H1 (cell line): ENCODE measurements around the gene ST13. TPM values are rescaled to one million over a fixed set of nuclear protein-coding genes. Genes with fewer than 3 reads are reported as not detected.

ENCODE experiments used
- CTCF ChIA-PET: fragments of 300-600 bp; sonication (Branson Sonifier 250); formaldehyde crosslinking; loops from one replicate; lab custom pipeline; 2021; ENCODE audit not compliant: partially characterized antibody; lab: Charles Lee
- POLR2A ChIA-PET: fragments of 300-600 bp; sonication (Branson Sonifier 250); formaldehyde crosslinking; loops from one replicate; lab custom pipeline; 2021; ENCODE audit warnings: inconsistent platforms; ENCODE audit not compliant: partially characterized antibody; lab: Charles Lee
- DNase-seq, 2 experiments: peaks; one replicate each; pipeline versions ENCODE4 v3.0.0 to v3.0.0-alpha.2; 2010 to 2022; ENCODE audit warnings: low spot score in 2 of 2, low read depth in 1 of 2, mixed read lengths in 1 of 2
- FAIRE-seq: peaks from 2 replicates; lab custom pipeline; 2011; peaks lifted over from hg19 to GRCh38; lab: Jason Lieb, UNC
- H2AFZ ChIP-seq: 2 replicates; pipeline ENCODE4 v1.8.1; 2012; ENCODE audit warnings: low read length, inconsistent platforms
- H2AK5ac ChIP-seq: 2 replicates; pipeline ENCODE4 v1.6.1; 2013; ENCODE audit warnings: low read depth, low read length
- H2BK120ac ChIP-seq: replicated peaks from 2 replicates; pipeline ENCODE3; 2013; ENCODE audit warnings: low read depth, low read length, inconsistent platforms
- H2BK12ac ChIP-seq: 2 replicates; pipeline ENCODE4 v1.6.1; 2013; ENCODE audit warnings: low read depth, low read length
- H2BK15ac ChIP-seq: 2 replicates; pipeline ENCODE4 v1.6.1; 2013; ENCODE audit warnings: low read length
- H2BK20ac ChIP-seq: 2 replicates; pipeline ENCODE4 v1.6.1; 2013; ENCODE audit warnings: low read length
- H2BK5ac ChIP-seq: 2 replicates; pipeline ENCODE4 v1.6.1; 2013; ENCODE audit warnings: low read depth, low read length
- H3K14ac ChIP-seq: 2 replicates; pipeline ENCODE4 v1.6.1; 2013; ENCODE audit warnings: inconsistent platforms; ENCODE audit not compliant: insufficient read length
- H3K18ac ChIP-seq: 2 replicates; pipeline ENCODE4 v1.6.1; 2013; ENCODE audit warnings: low read length; ENCODE audit errors: extremely low read depth
- H3K23ac ChIP-seq: 2 replicates; pipeline ENCODE4 v1.6.1; 2013; ENCODE audit warnings: inconsistent platforms; ENCODE audit not compliant: insufficient read length
- H3K23me2 ChIP-seq: 2 replicates; pipeline ENCODE4 v1.6.1; 2013; ENCODE audit warnings: low read depth, low read length
- H3K27ac ChIP-seq: 2 replicates; pipeline ENCODE4 v1.6.1; 2011; ENCODE audit warnings: low read depth, low read length, inconsistent platforms
- H3K27me3 ChIP-seq, 4 experiments: replicated peaks in 1 of 4; 1 replicate in 1 of 4; 2 replicates in 3 of 4; pipeline versions ENCODE4 v1.6.1 to v1.8.1; 2011 to 2013; ENCODE audit warnings: low read length in 3 of 4, mild to moderate bottlenecking in 3 of 4, inconsistent platforms in 2 of 4, mixed read lengths in 2 of 4, moderate library complexity in 1 of 4; ENCODE audit not compliant: control insufficient read depth in 3 of 4, insufficient read depth in 3 of 4; ENCODE audit errors: extremely low read depth in 1 of 4
- H3K36me3 ChIP-seq, 4 experiments: 2 replicates each; pipeline versions ENCODE4 v1.6.1 to v1.8.1; 2011 to 2013; ENCODE audit warnings: mild to moderate bottlenecking in 4 of 4, low read length in 3 of 4, moderate library complexity in 2 of 4, control low read depth in 1 of 4, inconsistent platforms in 1 of 4; ENCODE audit not compliant: insufficient read depth in 4 of 4, control insufficient read depth in 2 of 4
- H3K4ac ChIP-seq: replicated peaks from 2 replicates; pipeline ENCODE3; 2013; ENCODE audit warnings: low read length, low read depth, mixed read lengths, inconsistent platforms; ENCODE audit not compliant: insufficient read length
- H3K4me1 ChIP-seq, 4 experiments: replicated peaks in 1 of 4; 1 replicate in 1 of 4; 2 replicates in 3 of 4; pipeline versions ENCODE4 v1.6.1 to v1.8.1; 2011 to 2013; ENCODE audit warnings: low read length in 3 of 4, inconsistent platforms in 2 of 4, mixed read lengths in 1 of 4; ENCODE audit not compliant: insufficient read depth in 4 of 4, control insufficient read depth in 3 of 4
- H3K4me2 ChIP-seq, 2 experiments: 2 replicates each; pipeline versions ENCODE4 v1.6.1 to v1.8.1; 2011 to 2013; ENCODE audit warnings: low read depth in 2 of 2, low read length in 2 of 2, control low read depth in 1 of 2, inconsistent platforms in 1 of 2, mild to moderate bottlenecking in 1 of 2; ENCODE audit not compliant: insufficient read depth in 1 of 2
- H3K4me3 ChIP-seq, 4 experiments: fragments of 200-600, 300-600 bp in 1 of 4; sonication (generic), shearing (Covaris generic), sonication (Bioruptor Twin) in 1 of 4; 2 replicates each; pipeline versions ENCODE4 v1.5.1 to v1.8.1; 2011 to 2016; ENCODE audit warnings: low read length in 4 of 4, low read depth in 3 of 4, control low read depth in 2 of 4, inconsistent platforms in 2 of 4, mild to moderate bottlenecking in 2 of 4, mixed read lengths in 1 of 4, moderate library complexity in 1 of 4; ENCODE audit not compliant: insufficient read depth in 2 of 4; ENCODE audit errors: extremely low read depth in 1 of 4
- H3K56ac ChIP-seq: replicated peaks from 2 replicates; pipeline ENCODE3; 2013; ENCODE audit warnings: low read depth, mild to moderate bottlenecking, mixed read lengths, low read length, inconsistent platforms; ENCODE audit not compliant: insufficient read length
- H3K79me1 ChIP-seq: 2 replicates; pipeline ENCODE4 v1.6.1; 2013; ENCODE audit warnings: low read depth, low read length, control low read depth
- H3K79me2 ChIP-seq, 2 experiments: 2 replicates each; pipeline versions ENCODE4 v1.6.1 to v1.8.1; 2012 to 2013; ENCODE audit warnings: low read length in 2 of 2, mild to moderate bottlenecking in 2 of 2, inconsistent platforms in 1 of 2; ENCODE audit not compliant: insufficient read depth in 2 of 2, control insufficient read depth in 1 of 2
- H3K9ac ChIP-seq, 4 experiments: replicated peaks in 1 of 4; 1 replicate in 1 of 4; 2 replicates in 3 of 4; pipeline versions ENCODE4 v1.6.1 to v1.8.1; 2011 to 2013; ENCODE audit warnings: low read depth in 3 of 4, low read length in 3 of 4, control low read depth in 2 of 4, mild to moderate bottlenecking in 2 of 4, moderate library complexity in 2 of 4, inconsistent platforms in 1 of 4; ENCODE audit errors: extremely low read depth in 1 of 4
- H3K9me3 ChIP-seq, 2 experiments: 2 replicates each; pipeline versions ENCODE4 v1.6.1 to v1.8.1; 2012 to 2013; ENCODE audit warnings: mild to moderate bottlenecking in 2 of 2, moderate library complexity in 2 of 2, control low read depth in 1 of 2, inconsistent platforms in 1 of 2, low read depth in 1 of 2, low read length in 1 of 2, mixed read lengths in 1 of 2; ENCODE audit not compliant: insufficient read depth in 2 of 2
- H4K20me1 ChIP-seq, 2 experiments: replicated peaks in 1 of 2; 2 replicates each; pipeline versions ENCODE3 to v1.8.1; 2011 to 2013; ENCODE audit warnings: inconsistent platforms in 2 of 2, low read length in 2 of 2, mild to moderate bottlenecking in 1 of 2; ENCODE audit not compliant: insufficient read depth in 2 of 2, control insufficient read depth in 1 of 2
- H4K5ac ChIP-seq: 2 replicates; pipeline ENCODE4 v1.6.1; 2013; ENCODE audit warnings: low read length, low read depth, mixed read lengths, inconsistent platforms; ENCODE audit not compliant: insufficient read length
- H4K8ac ChIP-seq: 2 replicates; pipeline ENCODE4 v1.8.0; 2013; ENCODE audit warnings: mild to moderate bottlenecking, moderate library complexity, low read length, inconsistent platforms; ENCODE audit not compliant: insufficient read depth; ENCODE audit errors: extremely low read depth
- H4K91ac ChIP-seq: replicated peaks from 2 replicates; pipeline ENCODE3; 2013; ENCODE audit warnings: low read length, mixed read lengths, inconsistent platforms; ENCODE audit not compliant: insufficient read length
- BACH1 ChIP-seq: IDR thresholded peaks from 2 replicates; pipeline ENCODE4 v1.6.1; 2012; ENCODE audit warnings: low read length, improper control_type of control experiment
- JUND ChIP-seq: IDR thresholded peaks from 2 replicates; pipeline ENCODE4 v1.6.1; 2011; ENCODE audit warnings: mild to moderate bottlenecking, improper control_type of control experiment, low read length
- NANOG ChIP-seq: IDR thresholded peaks from 2 replicates; pipeline ENCODE4 v1.6.1; 2011; ENCODE audit warnings: low read length, low read depth, mild to moderate bottlenecking, inconsistent platforms; ENCODE audit not compliant: insufficient read depth, poor library complexity, severe bottlenecking
- NRF1 ChIP-seq: IDR thresholded peaks from 2 replicates; pipeline ENCODE4 v1.6.1; 2011; ENCODE audit warnings: mild to moderate bottlenecking, low read depth, low read length, improper control_type of control experiment
- RAD21 ChIP-seq, 2 experiments: IDR thresholded peaks in 1 of 2; conservative IDR thresholded peaks in 1 of 2; 2 replicates each; pipeline ENCODE4 v1.6.1; 2011; ENCODE audit warnings: low read depth in 2 of 2, low read length in 2 of 2, improper control_type of control experiment in 1 of 2, inconsistent platforms in 1 of 2, mild to moderate bottlenecking in 1 of 2, moderate library complexity in 1 of 2
- RFX5 ChIP-seq: IDR thresholded peaks from 2 replicates; pipeline ENCODE4 v1.6.1; 2011; ENCODE audit warnings: low read depth, low read length, improper control_type of control experiment, borderline replicate concordance
- RNF2 ChIP-seq: fragments of 200-900, 300-1000 bp; sonication (generic); IDR thresholded peaks from 2 replicates; pipeline ENCODE4 v1.7.1; 2016; ENCODE audit warnings: borderline replicate concordance, low read depth, mild to moderate bottlenecking, antibody characterized with exemption, low read length; ENCODE audit not compliant: poor library complexity, severe bottlenecking; ENCODE audit errors: missing control alignments
- WGBS, 2 experiments: shearing (Covaris generic) in 1 of 2; methylation state at CpG; one replicate each; pipeline versions ENCODE4 v1.1.6 to v1.1.7; 2013 to 2015; ENCODE audit warnings: low lambda C conversion rate in 2 of 2, mixed read lengths in 2 of 2, inconsistent platforms in 1 of 2, low coverage in 1 of 2, missing lambda C conversion rate in 1 of 2; ENCODE audit not compliant: insufficient replicate concordance in 2 of 2, insufficient coverage in 1 of 2, insufficient read length in 1 of 2; ENCODE audit errors: extremely low coverage in 1 of 2, missing lambda C conversion rate in 1 of 2; 5-methylcytosine and 5-hydroxymethylcytosine counted together
- polyA plus RNA-seq, 7 experiments: library from polyadenylated mRNA; depleted of rRNA in 3 of 7; stranded (reverse) in 5 of 7; unstranded in 2 of 7; fragments of >200 nt in 5 of 7; fragments of 200-250 nt in 2 of 7; gene quantifications; 1 replicate in 5 of 7; 2 replicates in 1 of 7; 4 replicates in 1 of 7; pipeline versions ENCODE4 v1.2.1 to v1.2.3, GENCODE V29; 2011 to 2013; ENCODE audit warnings: missing spikeins in 2 of 7, mixed read lengths in 2 of 7
- total RNA-seq: library from RNA; stranded (reverse); fragmentation: NEBNext Ultra II Directional; extraction: Animal tissue kit (Norgen Biotek cat#: 25700); gene quantifications from 2 replicates; pipeline ENCODE4 v1.2.1, GENCODE V29; 2021

Gene ST13
- total and polyA plus RNA-seq, 2 of the 8 experiments (the other 6 are each of a cell fraction or from before 2014, with no cell fraction given): 52.0 to 305 TPM

- Histone ChIP-seq H3K9me3 (no peaks in the 10 kb centered on the region), H2BK20ac (no peak overlapping the region), H2BK120ac (no peak overlapping the region), H4K8ac (no peak overlapping the region), H3K9ac (no peak overlapping the region), H3K27ac (no peak overlapping the region), H2AK5ac (no peak overlapping the region), H3K4me2 (no peak overlapping the region), H3K23ac (no peak overlapping the region), H4K5ac (no peak overlapping the region), H2AFZ (no peak overlapping the region), H3K36me3 (peaks cover 0 to 5% (median under 1%) of the 10 kb centered on the region in 4 experiments; a peak in 1 of 8 replicates), H2BK15ac (no peak overlapping the region), H3K27me3 (no peaks in the 10 kb centered on the region), H4K91ac (no peak overlapping the region), H3K79me2 (no peaks in the 10 kb centered on the region), H3K56ac (no peak overlapping the region), H2BK12ac (no peak overlapping the region), H4K20me1 (no peaks in the 10 kb centered on the region), H3K14ac (no peak overlapping the region), H3K23me2 (no peaks in the 10 kb centered on the region), H3K79me1 (no peaks in the 10 kb centered on the region; the same call in 1 of the 2 replicates), H2BK5ac (no peak overlapping the region), H3K18ac (no peak overlapping the region), H3K4me1 (no peaks in the 10 kb centered on the region), H3K4ac (no peak overlapping the region), H3K4me3 (no peak overlapping the region)
- no peak for TF ChIP-seq BACH1
- TF ChIP-seq RFX5: no peak
- TF ChIP-seq JUND: no peak
- TF ChIP-seq NRF1: no peak
- no peak for TF ChIP-seq RNF2
- no peak for TF ChIP-seq RAD21 (IDR thresholded peaks at IDR 0.05 in 1 of 2, conservative IDR thresholded peaks at IDR 0.05 in 1 of 2; ENCODE audit: low read depth in 2 of 2, low read length in 2 of 2)
- no peak for TF ChIP-seq NANOG
- FAIRE-seq: no peak
- POLR2A ChIA-PET: interaction anchor here (0.7 to 1.5 kb wide), 3 partner anchors 20 to 114 kb away, joined by 3 to 4 read pairs (median 3); partner anchors contain the start of gene SLC25A17
- DNase-seq: no peak
- CTCF ChIA-PET: interaction anchor here (0.6 to 0.7 kb wide), 4 partner anchors 21 to 873 kb away, joined by 3 to 4 read pairs (median 3); no protein-coding TSS in a partner anchor
- 97% methylated on average over 3 of the region's 3 CpGs; no CpG with 5 or more reads in 1 of the 2 experiments for WGBS, 2 experiments
Observed at GRCh38 chr22:40799008-40799407, 57.4 kb downstream of the ST13 start.
